HEK293 (cell line): ENCODE results near the gene C6orf58.

Source experiments
- ZFP69B ChIP-seq: fragments of 450-650 bp; formaldehyde crosslinking; IDR thresholded peaks from 2 replicates; pipeline ENCODE4 v1.5.1; 2016; ENCODE audit warnings: missing biosample characterization, missing genetic modification characterization
- ZNF133 ChIP-seq: fragments of 450-650 bp; formaldehyde crosslinking; IDR thresholded peaks from 2 replicates; pipeline ENCODE4 v1.5.1; 2016; ENCODE audit warnings: missing biosample characterization, missing genetic modification characterization
- ZNF623 ChIP-seq: fragments of 450-650 bp; formaldehyde crosslinking; IDR thresholded peaks from 2 replicates; pipeline ENCODE4 v1.5.1; 2016; ENCODE audit warnings: missing biosample characterization, missing genetic modification characterization

- TF ChIP-seq ZNF133 (no peak), ZNF623 (tag by site-specific recombination) (no peak), ZFP69B (no peak)
Measured at GRCh38 chr6:127634178-127634577, 57.2 kb downstream of the C6orf58 start.
